ENCODE data around the gene MPRIP.

The MPRIP gene

GRCh38 chr17:17171186-17171585 lies 128.9 kb downstream of the MPRIP start:
- no peak for TF ChIP-seq EGR1 (IDR thresholded peaks at IDR 0.05)
- no peak for TF ChIP-seq EP300 (IDR thresholded peaks at IDR 0.05; ENCODE audit: borderline replicate concordance)
- TF ChIP-seq CREB1 (IDR thresholded peaks at IDR 0.05; ENCODE audit: low read depth), result no peak
- TF ChIP-seq RAD21 (IDR thresholded peaks at IDR 0.05; ENCODE audit: low read depth), result no peak
- no peak for TF ChIP-seq CEBPB (IDR thresholded peaks at IDR 0.05)
- no peak for TF ChIP-seq FOXM1 (IDR thresholded peaks at IDR 0.05; ENCODE audit: borderline replicate concordance, low read depth)
- TF ChIP-seq TEAD4 (IDR thresholded peaks at IDR 0.05), result no peak
- TF ChIP-seq ZBTB7A (IDR thresholded peaks at IDR 0.05; ENCODE audit: low read depth), result no peak
- TF ChIP-seq USF1 (IDR thresholded peaks at IDR 0.05), result no peak
- no peak for TF ChIP-seq TCF12 (IDR thresholded peaks at IDR 0.05; ENCODE audit: low read depth)
- no peak for TF ChIP-seq MAX (IDR thresholded peaks at IDR 0.05)
- no peak for TF ChIP-seq REST (IDR thresholded peaks at IDR 0.05; ENCODE audit: low read depth)
- no peak for TF ChIP-seq NFIC (IDR thresholded peaks at IDR 0.05)

GRCh38 chr17:17172001-17172939 lies 130.0 kb downstream of the MPRIP start:
- TF ChIP-seq ZBTB7A (IDR thresholded peaks at IDR 0.05; ENCODE audit: low read depth), result no peak

GRCh38 chr17:17172990-17173389 lies 130.7 kb downstream of the MPRIP start:
- TF ChIP-seq REST (IDR thresholded peaks at IDR 0.05; ENCODE audit: low read depth), result no peak

GRCh38 chr17:17173921-17174320 lies 131.7 kb downstream of the MPRIP start:
- TF ChIP-seq FOXM1 (IDR thresholded peaks at IDR 0.05; ENCODE audit: borderline replicate concordance, low read depth) (no peak), TEAD4 (IDR thresholded peaks at IDR 0.05) (no peak)

GRCh38 chr17:17175340-17175739 lies 133.1 kb downstream of the MPRIP start:
- TF ChIP-seq NFIC (IDR thresholded peaks at IDR 0.05), result no peak
- TF ChIP-seq FOXM1 (IDR thresholded peaks at IDR 0.05; ENCODE audit: borderline replicate concordance, low read depth), result no peak
- TF ChIP-seq EP300 (IDR thresholded peaks at IDR 0.05; ENCODE audit: borderline replicate concordance), result no peak
- TF ChIP-seq TAF1 (IDR thresholded peaks at IDR 0.05; ENCODE audit: low read depth), result no peak
- TF ChIP-seq REST (IDR thresholded peaks at IDR 0.05; ENCODE audit: low read depth), result no peak
- TF ChIP-seq TEAD4 (IDR thresholded peaks at IDR 0.05), result no peak
- no peak for TF ChIP-seq CREB1 (IDR thresholded peaks at IDR 0.05; ENCODE audit: low read depth)
- TF ChIP-seq CEBPB (IDR thresholded peaks at IDR 0.05), result no peak

- TF ChIP-seq MAX (IDR thresholded peaks at IDR 0.05), result no peak
- TF ChIP-seq TAF1 (IDR thresholded peaks at IDR 0.05; ENCODE audit: low read depth), result no peak
- no peak for TF ChIP-seq FOXM1 (IDR thresholded peaks at IDR 0.05; ENCODE audit: borderline replicate concordance, low read depth)
- TF ChIP-seq NFIC (IDR thresholded peaks at IDR 0.05), result no peak
- no peak for TF ChIP-seq CREB1 (IDR thresholded peaks at IDR 0.05; ENCODE audit: low read depth)
- no peak for TF ChIP-seq REST (IDR thresholded peaks at IDR 0.05; ENCODE audit: low read depth)
- no peak for TF ChIP-seq RAD21 (IDR thresholded peaks at IDR 0.05; ENCODE audit: low read depth)
- TF ChIP-seq TEAD4 (IDR thresholded peaks at IDR 0.05), result no peak
- TF ChIP-seq CEBPB (IDR thresholded peaks at IDR 0.05), result no peak
- TF ChIP-seq ZBTB7A (IDR thresholded peaks at IDR 0.05; ENCODE audit: low read depth), result no peak
- no peak for TF ChIP-seq TCF12 (IDR thresholded peaks at IDR 0.05; ENCODE audit: low read depth)
- TF ChIP-seq YY1 (IDR thresholded peaks at IDR 0.05; ENCODE audit: low read depth), result no peak
- TF ChIP-seq USF1 (IDR thresholded peaks at IDR 0.05), result no peak
- no peak for TF ChIP-seq EGR1 (IDR thresholded peaks at IDR 0.05)
- no peak for TF ChIP-seq EP300 (IDR thresholded peaks at IDR 0.05; ENCODE audit: borderline replicate concordance)
Measured at GRCh38 chr17:17175917-17176316, 133.7 kb downstream of the MPRIP start.

Data from Ishikawa (cell line).